Retinal pigment epithelial cell (primary cell): ENCODE data around the gene OSTN.

ENCODE experiments used
- DNase-seq: peaks from one replicate; pipeline ENCODE4 v3.0.0-alpha.2; 2010; ENCODE audit warnings: low read depth
- H3K4me3 ChIP-seq: 2 replicates; pipeline ENCODE4 v1.5.1; 2011; ENCODE audit warnings: mild to moderate bottlenecking, low read length, control low read depth, moderate library complexity
- TF ChIP-seq, protein P1 (sequence below): conservative IDR thresholded peaks from 2 replicates; pipeline ENCODE4 v1.5.1; 2011; ENCODE audit warnings: low read depth, low read length, control low read depth, inconsistent platforms

Gene OSTN

DNA sequence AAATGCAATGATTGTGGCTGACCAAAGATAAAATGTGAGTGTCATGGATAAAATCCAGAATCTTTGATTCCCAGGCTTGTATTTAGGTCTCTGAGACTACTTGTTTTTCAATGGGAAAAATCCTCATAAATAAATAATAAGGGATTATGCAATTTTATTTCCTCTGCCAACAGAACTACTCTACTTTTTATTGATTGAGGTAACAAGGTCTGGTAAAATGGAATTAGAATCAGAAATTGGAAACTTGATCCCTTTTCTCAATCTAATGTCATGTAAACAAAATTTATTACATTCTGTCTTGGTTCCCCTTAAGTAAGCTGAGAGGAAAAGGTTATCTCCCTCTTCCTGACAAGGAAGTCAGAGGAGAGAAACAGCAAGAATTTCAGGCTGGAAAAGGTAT is 81.8 kb downstream of the OSTN start:
- no peak overlapping the region for H3K4me3 ChIP-seq
- TF ChIP-seq, protein P1, sequence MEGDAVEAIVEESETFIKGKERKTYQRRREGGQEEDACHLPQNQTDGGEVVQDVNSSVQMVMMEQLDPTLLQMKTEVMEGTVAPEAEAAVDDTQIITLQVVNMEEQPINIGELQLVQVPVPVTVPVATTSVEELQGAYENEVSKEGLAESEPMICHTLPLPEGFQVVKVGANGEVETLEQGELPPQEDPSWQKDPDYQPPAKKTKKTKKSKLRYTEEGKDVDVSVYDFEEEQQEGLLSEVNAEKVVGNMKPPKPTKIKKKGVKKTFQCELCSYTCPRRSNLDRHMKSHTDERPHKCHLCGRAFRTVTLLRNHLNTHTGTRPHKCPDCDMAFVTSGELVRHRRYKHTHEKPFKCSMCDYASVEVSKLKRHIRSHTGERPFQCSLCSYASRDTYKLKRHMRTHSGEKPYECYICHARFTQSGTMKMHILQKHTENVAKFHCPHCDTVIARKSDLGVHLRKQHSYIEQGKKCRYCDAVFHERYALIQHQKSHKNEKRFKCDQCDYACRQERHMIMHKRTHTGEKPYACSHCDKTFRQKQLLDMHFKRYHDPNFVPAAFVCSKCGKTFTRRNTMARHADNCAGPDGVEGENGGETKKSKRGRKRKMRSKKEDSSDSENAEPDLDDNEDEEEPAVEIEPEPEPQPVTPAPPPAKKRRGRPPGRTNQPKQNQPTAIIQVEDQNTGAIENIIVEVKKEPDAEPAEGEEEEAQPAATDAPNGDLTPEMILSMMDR, result no peak
- no peak for DNase-seq

DNA sequence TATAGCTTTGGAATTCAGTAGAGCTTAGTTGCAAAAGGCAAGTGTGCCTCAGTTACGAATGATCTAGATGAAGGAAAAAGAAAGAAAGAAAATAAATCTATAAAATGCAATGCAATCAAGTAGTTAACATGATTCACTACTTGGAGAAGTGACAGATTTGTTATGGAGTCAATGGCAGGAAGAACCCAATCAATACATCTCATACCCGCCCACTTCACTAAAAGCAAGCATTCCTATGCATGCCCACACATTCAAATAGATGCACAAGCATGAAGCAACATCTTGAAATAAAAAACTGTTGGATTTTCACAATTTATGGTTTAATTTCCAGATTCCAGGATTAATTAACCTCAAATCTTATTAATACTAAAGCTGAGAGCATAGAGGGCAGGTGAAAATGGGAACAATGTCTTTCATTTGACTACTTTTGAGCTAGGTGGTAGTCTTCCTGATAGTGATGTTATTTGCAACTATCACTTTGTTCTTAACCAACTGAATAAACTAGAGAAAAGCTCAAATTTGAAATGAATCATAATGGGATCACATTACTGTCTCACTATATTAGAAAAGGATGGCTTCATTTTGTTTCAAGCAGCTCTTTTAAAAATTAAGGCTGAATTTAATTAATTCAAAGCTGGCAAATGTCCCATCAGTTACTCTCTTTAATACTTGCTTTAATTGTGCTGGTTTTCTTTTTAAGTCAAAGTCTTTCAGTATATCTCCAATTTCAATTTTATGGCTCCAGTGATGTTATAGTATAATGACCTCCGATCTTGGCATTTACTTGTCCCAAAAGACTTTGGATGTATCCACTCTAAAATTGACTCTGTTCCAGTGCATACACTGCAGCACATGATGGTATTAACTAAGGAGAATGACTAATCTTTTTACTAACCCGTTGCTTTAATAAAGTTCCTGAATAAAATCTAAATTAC is 83.5 kb downstream of the OSTN start:
- no peak overlapping the region for H3K4me3 ChIP-seq
- peak; percentile 24 for DNase-seq
- TF ChIP-seq, protein P1, result no peak

DNA sequence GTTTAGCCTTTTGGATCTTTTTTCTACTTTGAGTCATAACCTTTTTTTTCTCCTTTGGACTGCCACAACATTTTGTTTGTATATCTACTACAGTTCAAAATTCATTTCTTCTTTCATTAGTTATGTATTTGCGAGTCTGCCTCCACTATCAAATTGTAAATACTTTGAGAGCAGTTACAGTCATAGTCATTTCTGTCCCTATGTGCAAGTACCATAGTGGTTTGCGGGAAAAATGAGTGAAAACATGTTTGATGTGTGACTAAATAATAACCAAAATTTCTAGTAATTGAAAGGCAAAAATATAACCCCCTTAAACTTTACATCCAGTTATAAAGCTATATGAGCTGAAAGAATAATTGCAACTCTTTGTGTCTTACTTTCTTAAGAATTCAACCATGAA is 84.4 kb downstream of the OSTN start:
- TF ChIP-seq, protein P1, result no peak
- DNase-seq, result no peak
- H3K4me3 ChIP-seq, result no peak overlapping the region

DNA sequence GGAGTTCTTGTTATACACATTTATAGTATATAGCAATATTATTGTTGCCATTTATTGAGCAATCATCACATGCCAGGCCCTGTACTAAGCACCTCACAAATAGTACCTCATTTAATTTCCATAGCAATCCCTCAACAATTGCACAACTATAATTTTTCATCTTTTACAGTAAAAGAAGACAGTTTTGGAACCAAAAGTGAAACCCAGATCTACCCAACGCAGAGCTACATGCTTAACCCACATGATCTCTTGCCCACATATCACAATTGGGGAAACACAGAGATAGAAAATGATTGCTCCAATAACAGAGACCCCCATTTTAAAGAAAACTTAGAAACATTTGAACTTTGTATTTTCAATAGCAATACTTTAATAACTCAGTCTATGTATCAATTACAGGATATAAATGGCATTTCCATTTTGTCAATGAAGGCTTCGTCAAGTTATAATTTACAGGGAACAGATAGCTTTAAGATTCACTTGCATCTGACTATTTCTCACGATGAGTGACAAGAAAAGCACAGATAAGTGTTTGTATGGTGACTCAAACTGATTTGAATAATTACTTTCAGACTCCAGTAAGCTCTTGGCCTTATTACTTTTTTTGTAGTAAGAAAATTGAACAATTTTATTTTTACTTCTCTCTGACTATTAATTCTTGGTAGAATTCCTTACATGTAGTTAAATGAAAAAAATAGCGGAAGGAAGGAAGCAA is 91.4 kb downstream of the OSTN start:
- TF ChIP-seq, protein P1, result no peak
- no peak overlapping the region for H3K4me3 ChIP-seq
- no peak for DNase-seq

DNA sequence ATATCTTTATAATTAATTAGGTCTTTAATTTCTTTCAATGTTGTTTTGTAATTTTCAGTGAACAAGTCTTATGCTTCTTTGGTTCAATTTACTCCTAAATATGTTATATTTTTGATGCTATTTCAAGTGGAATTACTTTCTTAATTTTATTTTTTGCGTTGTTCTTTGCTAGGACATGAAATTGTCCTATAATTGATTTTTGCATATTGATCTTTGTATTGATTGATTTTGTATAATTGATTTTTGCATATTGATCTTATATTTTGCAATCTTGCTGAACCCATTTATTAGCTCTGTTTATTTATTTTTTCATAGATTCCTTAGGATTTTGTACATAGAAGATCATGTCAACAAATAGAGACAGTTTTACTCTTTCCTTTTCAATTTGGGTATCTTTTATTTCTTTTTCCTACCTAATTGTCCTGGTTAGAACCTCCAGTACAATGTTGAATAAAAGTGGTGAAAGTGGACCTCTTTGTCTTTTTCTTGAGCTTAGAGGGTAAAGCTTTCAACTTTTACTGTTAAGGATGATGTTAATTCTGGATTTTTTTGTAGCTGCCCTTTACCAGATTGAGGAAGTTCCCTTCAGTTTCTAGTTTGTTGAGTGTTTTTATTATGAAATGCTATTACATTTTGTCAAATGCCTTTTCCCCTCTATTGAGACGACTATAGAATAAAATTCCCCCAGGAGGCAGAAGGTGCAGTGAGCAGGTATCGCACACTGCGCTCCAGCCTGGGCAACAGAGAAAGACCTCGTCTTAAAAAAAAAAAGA is 93.4 kb downstream of the OSTN start:
- no peak overlapping the region for H3K4me3 ChIP-seq
- DNase-seq, result no peak
- TF ChIP-seq, protein P1, result no peak

DNA sequence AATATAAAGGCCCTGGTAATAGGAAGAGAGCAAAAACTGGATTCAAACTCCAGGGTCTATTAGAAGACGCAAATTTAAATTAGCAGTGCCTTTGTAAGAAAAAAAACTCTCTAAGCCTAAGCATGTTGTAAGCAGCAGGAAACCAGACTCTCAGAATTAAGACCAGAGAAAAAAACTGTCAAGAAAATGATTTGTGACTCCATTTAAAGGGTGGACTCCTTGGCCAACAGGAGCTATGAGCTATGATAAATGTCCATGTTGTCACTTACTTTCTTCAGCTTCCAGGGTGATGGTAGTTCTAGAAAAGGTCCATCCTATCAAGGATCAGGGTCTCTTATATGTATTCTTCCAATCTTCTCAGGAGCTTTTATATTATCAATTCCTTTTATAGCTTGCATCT is 95.2 kb downstream of the OSTN start:
- no peak for DNase-seq
- H3K4me3 ChIP-seq, result no peak overlapping the region
- TF ChIP-seq, protein P1, result no peak
